MM.1S (cell line): Measurements from ENCODE around the gene XIST.

ENCODE experiments used
- DNase-seq: peaks from one replicate; pipeline ENCODE4 v3.0.0-alpha.2; 2015
- H2AFZ ChIP-seq: fragments of 300-600 bp; sonication (generic); 2 replicates; pipeline ENCODE4 v1.6.0; 2016; ENCODE audit warnings: antibody characterized with exemption, low read length
- H3F3A ChIP-seq: fragments of 300-600 bp; sonication (generic); 2 replicates; pipeline ENCODE4 v1.6.1; 2016; ENCODE audit warnings: mild to moderate bottlenecking, antibody characterized with exemption, low read length, moderate library complexity, mixed read lengths; ENCODE audit not compliant: insufficient read depth
- H3K27ac ChIP-seq: fragments of 300-600 bp; sonication (generic); 2 replicates; pipeline ENCODE4 v1.5.1; 2016; ENCODE audit warnings: mild to moderate bottlenecking, low read length
- H3K27me3 ChIP-seq: fragments of 300-600 bp; sonication (generic); replicated peaks from 2 replicates; pipeline ENCODE4 v1.6.0; 2016; ENCODE audit warnings: low read length; ENCODE audit not compliant: insufficient read depth
- H3K36me3 ChIP-seq: fragments of 300-600 bp; sonication (generic); replicated peaks from 2 replicates; pipeline ENCODE4 v1.6.1; 2016; ENCODE audit warnings: mild to moderate bottlenecking, low read length, mixed read lengths; ENCODE audit not compliant: insufficient read depth
- H3K4me1 ChIP-seq: fragments of 300-600 bp; sonication (generic); 2 replicates; pipeline ENCODE4 v1.6.1; 2016; ENCODE audit warnings: low read length, mixed read lengths
- H3K4me2 ChIP-seq: fragments of 300-600 bp; sonication (generic); 2 replicates; pipeline ENCODE4 v1.6.0; 2016; ENCODE audit warnings: low read depth, low read length
- H3K4me3 ChIP-seq: fragments of 300-600 bp; sonication (generic); 2 replicates; pipeline ENCODE4 v1.5.1; 2016; ENCODE audit warnings: low read length, mixed read lengths
- H3K79me2 ChIP-seq: fragments of 300-600 bp; sonication (generic); 2 replicates; pipeline ENCODE4 v1.6.1; 2016; ENCODE audit warnings: mixed run types, low read length, mixed read lengths
- H3K9ac ChIP-seq: fragments of 300-600 bp; sonication (generic); 2 replicates; pipeline ENCODE4 v1.6.1; 2016; ENCODE audit warnings: low read length, mixed read lengths
- H3K9me2 ChIP-seq: fragments of 300-600 bp; sonication (generic); replicated peaks from 2 replicates; pipeline ENCODE4 v1.6.1; 2016; ENCODE audit warnings: mild to moderate bottlenecking, low read length, mixed read lengths; ENCODE audit not compliant: insufficient read depth
- H3K9me3 ChIP-seq: fragments of 300-600 bp; sonication (generic); replicated peaks from 2 replicates; pipeline ENCODE4 v1.6.1; 2016; ENCODE audit warnings: mild to moderate bottlenecking, low read length, mixed read lengths; ENCODE audit not compliant: insufficient read depth
- H4K20me1 ChIP-seq: fragments of 300-600 bp; sonication (generic); 2 replicates; pipeline ENCODE4 v1.6.1; 2016; ENCODE audit warnings: mild to moderate bottlenecking, low read length, moderate library complexity, mixed read lengths; ENCODE audit not compliant: insufficient read depth
- CTCF ChIP-seq: fragments of 300-600 bp; sonication (generic); IDR thresholded peaks from 2 replicates; pipeline ENCODE4 v1.5.1; 2016; ENCODE audit warnings: antibody characterized with exemption, low read length, mixed read lengths
- EZH2 ChIP-seq: fragments of 300-600 bp; sonication (generic); optimal IDR thresholded peaks from 2 replicates; pipeline ENCODE3; 2017; ENCODE audit warnings: low read depth, mild to moderate bottlenecking, antibody characterized with exemption, low read length, mixed read lengths
- EZH2phosphoT487 ChIP-seq: fragments of 300-600 bp; sonication (generic); IDR thresholded peaks from 2 replicates; pipeline ENCODE4 v1.6.1; 2018; ENCODE audit warnings: antibody characterized with exemption, low read length

Gene XIST

GRCh38 chrX:73839152-73839551, 13.4 kb downstream of the XIST start:
- H3K27me3 ChIP-seq = no peaks in the 10 kb centered on the region
- H3K9me3 ChIP-seq = no peaks in the 10 kb centered on the region
- no peak for TF ChIP-seq EZH2phosphoT487
- no peak for TF ChIP-seq EZH2
- TF ChIP-seq CTCF = no peak
- no peak for DNase-seq
- H3K9me2 ChIP-seq = no peaks in the 10 kb centered on the region
- H3K4me1 ChIP-seq = no peaks in the 10 kb centered on the region
- H3K27ac ChIP-seq = no peak overlapping the region
- H4K20me1 ChIP-seq = peaks cover 82% of the 10 kb centered on the region
- no peak overlapping the region for H3K4me3 ChIP-seq
- no peaks in the 10 kb centered on the region; the same call in 1 of the 2 replicates for H3K36me3 ChIP-seq
- H3F3A ChIP-seq = no peaks in the 10 kb centered on the region
- H2AFZ ChIP-seq = no peak overlapping the region
- no peak overlapping the region for H3K9ac ChIP-seq
- H3K79me2 ChIP-seq = peaks cover 96% of the 10 kb centered on the region
- H3K4me2 ChIP-seq = no peak overlapping the region

- Histone ChIP-seq H3K9me3 (no peaks in the 10 kb centered on the region), H3K27me3 (no peaks in the 10 kb centered on the region), H3K27ac (no peak overlapping the region), H3K79me2 (peaks cover 96% of the 10 kb centered on the region), H3K4me3 (no peak overlapping the region), H3F3A (no peaks in the 10 kb centered on the region), H3K36me3 (no peaks in the 10 kb centered on the region; the same call in 1 of the 2 replicates), H3K4me1 (no peaks in the 10 kb centered on the region), H4K20me1 (peaks cover 74% of the 10 kb centered on the region), H3K9me2 (no peaks in the 10 kb centered on the region), H2AFZ (no peak overlapping the region), H3K9ac (no peak overlapping the region), H3K4me2 (no peak overlapping the region)
- no peak for DNase-seq
- no peak for TF ChIP-seq CTCF
- TF ChIP-seq EZH2phosphoT487 = no peak
These were observed 14.4 kb downstream of the XIST start for GRCh38 chrX:73838123-73838522.

GRCh38 chrX:73836956-73837477, 15.5 kb downstream of the XIST start:
- H3K9me3 ChIP-seq = no peaks in the 10 kb centered on the region
- H3F3A ChIP-seq = no peaks in the 10 kb centered on the region
- no peak for DNase-seq
- no peak overlapping the region for H3K4me3 ChIP-seq
- no peak overlapping the region for H3K4me2 ChIP-seq
- no peak overlapping the region for H2AFZ ChIP-seq
- H3K9ac ChIP-seq = no peak overlapping the region
- H4K20me1 ChIP-seq = peaks cover 65% of the 10 kb centered on the region
- no peak overlapping the region for H3K27ac ChIP-seq
- TF ChIP-seq CTCF = no peak
- no peak for TF ChIP-seq EZH2phosphoT487
- TF ChIP-seq EZH2 = no peak
- peaks cover 95% of the 10 kb centered on the region for H3K79me2 ChIP-seq
- no peaks in the 10 kb centered on the region for H3K9me2 ChIP-seq
- no peaks in the 10 kb centered on the region; the same call in 1 of the 2 replicates for H3K36me3 ChIP-seq
- no peaks in the 10 kb centered on the region for H3K27me3 ChIP-seq
- no peaks in the 10 kb centered on the region for H3K4me1 ChIP-seq
